GM18858 (cell line): Measurements from ENCODE around the gene AOC1.

ENCODE experiments used
- ATAC-seq: cut with Tn5 transposase; IDR thresholded peaks from one replicate; pipeline ENCODE4 v1.9.1; 2021; ENCODE audit not compliant: unreplicated experiment

The AOC1 gene

GRCh38 chr7:150856303-150857275 lies 4.3 kb downstream of the AOC1 start:
- ATAC-seq, result no peak

- no peak for ATAC-seq
These were observed 5.1 kb downstream of the AOC1 start for GRCh38 chr7:150857276-150858055.

GRCh38 chr7:150858236-150859197 lies 6.2 kb downstream of the AOC1 start:
- ATAC-seq, result no peak

GRCh38 chr7:150860291-150860977 lies 8.1 kb downstream of the AOC1 start:
- ATAC-seq, result no peak

GRCh38 chr7:150860978-150861295 lies 8.6 kb downstream of the AOC1 start:
- ATAC-seq, result no peak

- ATAC-seq, result no peak
These were observed 10.0 kb downstream of the AOC1 start for GRCh38 chr7:150862356-150862755.

- no peak for ATAC-seq
These were observed 11.6 kb downstream of the AOC1 start for GRCh38 chr7:150863946-150864345.

GRCh38 chr7:150866932-150867564 lies 14.7 kb downstream of the AOC1 start:
- no peak for ATAC-seq

- no peak for ATAC-seq
These were observed 15.3 kb downstream of the AOC1 start for GRCh38 chr7:150867605-150868004.

- no peak for ATAC-seq
These were observed 17.1 kb downstream of the AOC1 start for GRCh38 chr7:150869467-150869866.

- no peak for ATAC-seq
These were observed 19.3 kb downstream of the AOC1 start for GRCh38 chr7:150871601-150872000.

- no peak for ATAC-seq
These were observed 22.3 kb downstream of the AOC1 start for GRCh38 chr7:150874401-150875198.

- ATAC-seq, result no peak
These were observed 23.5 kb downstream of the AOC1 start for GRCh38 chr7:150875791-150876190.

GRCh38 chr7:150876817-150877526 lies 24.7 kb downstream of the AOC1 start:
- ATAC-seq, result no peak

GRCh38 chr7:150877536-150877935 lies 25.2 kb downstream of the AOC1 start:
- ATAC-seq, result no peak

- ATAC-seq, result no peak
These were observed 27.0 kb downstream of the AOC1 start for GRCh38 chr7:150879345-150879744.

GRCh38 chr7:150881189-150881588 lies 28.9 kb downstream of the AOC1 start:
- no peak for ATAC-seq

- ATAC-seq, result no peak
These were observed 38.7 kb downstream of the AOC1 start for GRCh38 chr7:150890853-150891584.
